Measurements from ENCODE around the gene CCM2. TPM values are rescaled to one million over a fixed set of nuclear protein-coding genes. Genes with fewer than 3 reads are reported as not detected.

CCM2 gene
- total RNA-seq, 1 donor from 2014 or later, result 30.3 TPM

DNA sequence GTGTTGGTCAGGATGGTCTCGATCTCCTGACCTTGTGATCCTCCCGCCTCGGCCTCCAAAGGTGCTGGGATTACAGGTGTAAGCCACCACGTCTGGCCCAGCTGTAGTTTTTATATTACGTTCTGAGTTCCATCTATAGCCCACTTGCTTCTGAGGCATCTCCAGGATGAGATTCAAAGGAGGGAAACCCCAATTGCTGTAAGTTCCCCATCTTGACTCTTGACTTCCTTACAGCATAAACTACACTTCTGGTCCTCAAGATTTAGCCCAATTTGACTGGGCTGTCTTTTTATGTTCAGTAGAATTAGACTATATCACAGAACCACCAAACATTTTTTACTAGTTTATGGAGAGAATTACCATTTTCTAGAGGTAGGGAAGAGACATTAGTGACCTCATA is 44.3 kb downstream of the CCM2 start:
- intact Hi-C loops (cut with DNase I), result no loop called here
- DNase-seq (no peak), ATAC-seq (ENCODE audit: poor library complexity) (no peak)

- no peak for ATAC-seq (ENCODE audit: poor library complexity)
- DNase-seq, result no peak
- intact Hi-C loops (cut with DNase I), result no loop called here
Measured at GRCh38 chr7:45048748-45049147, 48.7 kb downstream of the CCM2 start.

DNA sequence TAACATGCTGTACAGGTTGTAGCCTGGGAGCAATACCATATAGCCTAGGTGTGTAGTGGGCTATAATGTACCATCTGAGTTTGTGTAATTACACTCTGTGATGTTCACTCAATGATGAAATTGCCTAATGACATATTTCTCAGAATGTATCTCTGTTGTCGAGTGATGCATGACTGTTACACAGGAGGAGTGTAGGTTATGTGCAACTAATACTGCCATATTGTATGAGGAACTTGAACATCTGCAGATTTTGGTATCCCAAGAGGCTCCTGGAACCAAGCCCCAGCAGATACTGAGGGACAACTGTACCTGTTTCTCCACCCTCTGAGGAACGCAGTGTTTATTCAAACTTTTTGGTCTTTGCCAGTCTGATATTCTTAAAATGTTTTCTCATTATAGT is 50.2 kb downstream of the CCM2 start:
- DNase-seq (no peak), ATAC-seq (ENCODE audit: poor library complexity) (no peak)
- intact Hi-C loops (cut with DNase I), result no loop called here

GRCh38 chr7:45052011-45052410 is 52.0 kb downstream of the CCM2 start:
- intact Hi-C loops (cut with DNase I), result no loop called here
- ATAC-seq (ENCODE audit: poor library complexity) (peak; percentile 53), DNase-seq (no peak)

DNA sequence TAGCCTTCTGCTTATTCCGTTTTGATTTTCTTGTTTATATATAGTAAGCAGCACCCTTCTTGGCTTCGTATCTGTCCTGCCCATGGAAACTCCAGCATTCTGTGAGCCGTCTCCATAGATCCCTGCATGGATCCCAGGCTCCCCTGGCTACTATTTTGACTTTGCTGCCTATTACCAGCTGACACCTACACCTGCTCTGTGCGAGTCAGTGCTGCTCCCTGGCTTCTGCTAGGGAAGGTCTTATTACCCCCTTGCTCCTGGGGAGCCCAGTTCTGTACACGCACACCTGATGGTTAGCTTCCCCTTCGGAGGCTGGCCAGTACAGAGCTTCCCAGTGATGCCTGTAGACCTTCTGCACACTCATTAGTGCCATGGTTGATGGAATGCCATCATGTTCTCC is 53.4 kb downstream of the CCM2 start:
- ATAC-seq (ENCODE audit: poor library complexity) (no peak), DNase-seq (no peak)
- intact Hi-C loops (cut with DNase I), result no loop called here

- intact Hi-C loops (cut with DNase I), result no loop called here
- DNase-seq (no peak), ATAC-seq (ENCODE audit: poor library complexity) (no peak)
Measured at GRCh38 chr7:45053941-45054340, 53.9 kb downstream of the CCM2 start.

GRCh38 chr7:45054442-45054841 is 54.4 kb downstream of the CCM2 start:
- ATAC-seq (ENCODE audit: poor library complexity) (no peak), DNase-seq (no peak)
- intact Hi-C loops (cut with DNase I), result no loop called here

DNA sequence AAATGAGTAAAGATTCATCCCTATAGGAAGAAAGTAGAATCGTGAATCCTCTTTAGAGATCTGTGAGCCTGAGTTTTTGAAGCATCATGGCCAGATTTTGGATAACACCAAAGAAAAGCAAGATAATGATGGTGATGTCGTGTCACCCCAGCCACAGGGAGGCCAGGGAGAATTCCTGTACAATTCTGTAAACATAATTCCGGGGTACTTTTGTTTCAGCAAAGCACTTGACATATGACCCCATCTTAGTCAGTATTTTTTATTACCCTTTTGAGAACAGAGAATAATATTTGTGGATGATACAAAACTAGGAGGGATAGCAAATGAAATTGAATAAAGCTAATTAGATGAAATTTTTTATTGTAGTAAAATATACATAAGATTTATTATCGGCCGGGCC is 55.0 kb downstream of the CCM2 start:
- DNase-seq, result no peak
- no peak for ATAC-seq (ENCODE audit: poor library complexity)
- intact Hi-C loops (cut with DNase I), result no loop called here

DNA sequence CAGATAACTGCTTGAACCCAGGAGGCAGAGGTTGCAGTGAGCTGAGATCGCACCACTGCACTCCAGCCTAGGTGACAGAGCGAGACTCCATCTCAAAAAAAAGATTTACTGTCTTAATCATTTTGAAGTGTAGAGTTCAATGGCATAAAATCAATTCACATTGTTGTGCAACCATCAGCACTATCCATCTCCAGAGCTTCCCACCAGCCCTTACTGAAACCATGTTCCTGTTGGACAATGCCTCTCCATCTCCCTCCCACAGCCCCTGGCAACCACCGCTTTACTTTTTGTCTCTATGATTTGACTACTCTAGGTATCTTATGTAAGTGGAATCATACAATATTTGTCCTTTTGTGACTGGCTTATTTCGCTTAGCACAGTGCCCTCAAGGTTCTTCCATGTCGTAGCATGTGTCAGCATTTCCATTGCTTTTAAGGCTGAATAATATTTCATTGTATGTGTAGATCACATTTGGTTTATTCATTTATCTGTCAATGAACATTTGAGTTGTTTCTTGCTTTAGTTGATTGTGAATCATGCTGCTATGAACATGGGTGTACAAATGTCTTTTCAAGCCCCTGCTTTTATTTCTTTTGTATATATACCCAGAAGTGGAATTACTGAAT is 55.7 kb downstream of the CCM2 start:
- intact Hi-C loops (cut with DNase I), result no loop called here
- DNase-seq (no peak), ATAC-seq (ENCODE audit: poor library complexity) (no peak)

DNA sequence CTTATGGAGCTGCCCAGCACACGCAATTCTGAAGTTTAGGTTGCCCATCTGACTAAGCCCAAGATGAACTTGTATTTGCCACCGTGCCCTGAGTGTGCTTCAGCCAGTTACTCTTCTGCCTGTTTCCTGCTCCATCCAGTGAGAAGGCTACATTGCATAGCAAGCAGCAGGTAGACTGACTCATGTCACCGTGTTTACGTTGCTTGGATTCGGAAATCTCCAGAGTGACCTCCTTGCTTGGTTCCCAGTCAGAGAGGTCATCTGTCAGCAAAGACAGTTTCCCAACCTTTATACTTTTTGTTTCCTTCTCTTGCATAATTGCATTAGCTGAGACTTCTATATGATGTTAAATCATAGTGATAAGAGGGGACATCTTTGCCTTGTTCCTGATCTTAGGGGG is 57.9 kb downstream of the CCM2 start:
- intact Hi-C loops (cut with DNase I), result no loop called here
- DNase-seq (no peak), ATAC-seq (ENCODE audit: poor library complexity) (no peak)

DNA sequence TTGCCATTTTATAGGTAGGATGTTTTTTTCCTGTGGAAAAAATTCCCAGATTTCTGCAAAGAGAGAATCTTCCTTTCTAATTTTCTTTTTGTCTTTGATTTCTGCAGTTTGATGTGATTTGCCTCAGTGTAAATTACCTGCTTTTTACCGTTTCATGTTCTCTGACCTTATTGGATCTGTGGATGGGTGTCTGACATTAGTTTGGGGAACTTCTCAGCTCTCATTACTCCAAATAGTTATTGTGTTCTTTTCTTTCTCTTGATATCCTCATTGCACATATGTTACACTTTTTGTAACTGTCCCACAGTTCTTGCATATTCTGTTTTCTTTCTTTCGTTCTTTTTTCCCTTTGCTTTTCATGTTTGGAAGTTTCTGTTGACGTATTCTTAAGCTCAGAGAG is 60.3 kb downstream of the CCM2 start:
- intact Hi-C loops (cut with DNase I), result no loop called here
- DNase-seq, result no peak
- no peak for ATAC-seq (ENCODE audit: poor library complexity)

DNA sequence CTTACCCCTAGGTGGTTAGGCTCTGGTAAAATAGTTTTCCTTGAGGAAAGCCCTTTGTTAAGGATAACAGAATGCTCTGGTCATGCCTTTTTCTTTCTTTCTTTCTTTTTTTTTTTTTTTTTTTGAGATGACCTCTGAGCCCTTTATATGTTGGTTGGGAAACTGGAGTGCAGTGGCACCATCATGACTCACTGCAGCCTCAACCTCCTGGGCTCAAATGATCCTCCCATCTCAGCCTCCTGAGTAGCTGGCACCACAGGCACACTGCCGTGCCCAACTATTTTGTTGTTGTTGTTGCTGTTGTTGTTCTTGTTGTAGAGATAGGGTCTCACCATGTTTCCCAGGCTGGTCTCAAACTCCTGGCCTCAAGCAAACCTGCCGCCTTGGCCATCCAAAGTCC is 61.4 kb downstream of the CCM2 start:
- DNase-seq, result no peak
- ATAC-seq (ENCODE audit: poor library complexity), result no peak
- intact Hi-C loops (cut with DNase I), result no loop called here

DNA sequence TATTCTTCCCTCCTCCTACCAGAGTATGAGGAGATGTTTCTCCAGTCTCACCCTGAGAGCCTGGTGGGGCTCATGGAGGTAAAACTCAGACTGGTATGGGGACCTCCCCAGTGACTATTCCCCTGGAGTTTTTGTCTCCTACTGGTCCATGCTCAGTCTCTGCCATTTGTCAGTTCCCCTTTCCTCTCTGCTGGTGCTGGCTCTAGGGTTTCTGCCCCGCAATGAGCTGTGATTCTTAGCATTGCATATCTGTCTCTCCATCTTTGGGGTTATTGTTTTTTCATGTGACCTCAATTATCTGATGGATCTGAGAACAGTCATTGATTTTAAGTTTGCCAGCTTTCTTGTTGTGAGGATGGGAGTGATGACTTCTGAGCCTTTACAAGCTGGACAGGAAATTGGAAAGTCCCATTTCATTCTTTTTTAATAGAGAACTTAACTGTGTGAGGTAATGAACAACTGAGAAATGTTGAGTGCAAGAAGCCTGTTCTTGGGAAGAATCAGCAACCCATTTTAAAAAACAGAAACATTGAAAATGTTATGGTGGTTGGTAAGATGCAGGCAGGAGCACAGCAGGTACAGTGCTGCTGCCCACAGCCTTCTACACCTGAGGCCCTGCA is 61.9 kb downstream of the CCM2 start:
- DNase-seq (no peak), ATAC-seq (ENCODE audit: poor library complexity) (no peak)
- intact Hi-C loops (cut with DNase I), result no loop called here

- DNase-seq, result no peak
- intact Hi-C loops (cut with DNase I), result no loop called here
- ATAC-seq (ENCODE audit: poor library complexity), result no peak
Measured at GRCh38 chr7:45064047-45064725, 64.2 kb downstream of the CCM2 start.

DNA sequence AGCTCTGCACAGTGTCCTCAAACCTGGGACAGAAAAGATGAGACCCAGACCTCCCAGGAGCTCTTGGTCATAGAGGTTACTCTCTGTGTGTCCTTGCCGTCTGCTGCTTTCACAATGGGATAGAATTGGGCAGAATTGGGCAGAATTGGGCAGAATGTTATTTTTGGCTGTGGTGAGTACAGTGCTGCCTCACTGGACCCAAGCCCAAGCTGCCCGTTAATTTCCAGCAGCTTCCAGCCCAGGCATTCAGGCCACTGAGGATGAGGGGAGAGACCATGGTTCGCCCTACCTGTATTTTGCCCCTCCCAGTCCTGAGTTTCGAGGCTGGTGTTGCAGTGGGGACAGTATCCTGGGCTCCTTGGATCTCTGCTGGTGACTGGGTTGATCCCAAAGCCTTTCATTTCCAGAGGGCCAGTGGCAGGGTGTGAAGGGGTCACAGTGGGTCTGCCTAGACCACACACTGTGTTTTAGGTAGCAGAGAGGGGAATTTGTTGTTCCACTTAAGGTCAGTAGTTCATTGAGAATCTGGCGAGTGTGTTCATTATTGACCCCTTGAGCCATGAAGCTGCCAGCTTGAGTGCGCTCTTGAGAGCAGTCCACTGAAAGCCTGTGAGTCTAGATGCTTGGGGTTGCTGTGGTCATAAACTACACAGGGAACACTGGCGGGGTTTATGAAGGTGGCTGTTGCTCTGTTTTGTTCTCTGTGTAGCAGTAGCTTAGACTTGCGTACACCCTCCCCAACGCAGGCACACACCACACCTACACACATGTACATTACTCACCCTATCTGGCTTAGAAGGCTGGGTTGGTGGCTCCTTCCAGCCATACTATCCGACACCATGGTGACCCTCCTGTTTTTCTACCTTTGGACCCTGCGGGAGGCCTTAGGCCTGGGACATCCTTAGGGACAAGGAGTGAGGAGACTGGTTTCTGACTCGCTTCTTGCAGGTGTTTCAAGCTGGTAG is 65.3 kb downstream of the CCM2 start:
- intact Hi-C loops (cut with DNase I), result no loop called here
- no peak for DNase-seq
- ATAC-seq (ENCODE audit: poor library complexity), result peak; percentile 44

DNA sequence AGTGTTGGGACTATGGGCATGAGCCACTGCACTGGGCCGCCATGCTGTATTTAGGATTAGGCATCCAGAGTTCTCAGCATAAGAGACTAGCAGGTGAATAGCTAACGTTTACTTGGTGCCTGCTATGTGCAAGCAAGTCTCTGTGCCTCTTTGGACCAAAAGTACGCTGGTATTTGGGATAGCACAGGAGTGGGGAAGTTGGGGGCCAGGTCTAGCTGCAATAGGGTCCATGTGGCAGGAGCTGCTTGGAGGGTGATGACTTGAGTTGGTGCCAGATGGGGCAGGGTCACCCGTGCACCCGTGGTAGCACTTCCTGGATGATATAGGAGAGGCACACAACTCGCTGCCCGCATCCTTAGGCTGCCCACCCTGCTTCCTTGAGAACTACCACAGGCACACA is 66.4 kb downstream of the CCM2 start:
- no peak for DNase-seq
- intact Hi-C loops (cut with DNase I), result no loop called here
- no peak for ATAC-seq (ENCODE audit: poor library complexity)

DNA sequence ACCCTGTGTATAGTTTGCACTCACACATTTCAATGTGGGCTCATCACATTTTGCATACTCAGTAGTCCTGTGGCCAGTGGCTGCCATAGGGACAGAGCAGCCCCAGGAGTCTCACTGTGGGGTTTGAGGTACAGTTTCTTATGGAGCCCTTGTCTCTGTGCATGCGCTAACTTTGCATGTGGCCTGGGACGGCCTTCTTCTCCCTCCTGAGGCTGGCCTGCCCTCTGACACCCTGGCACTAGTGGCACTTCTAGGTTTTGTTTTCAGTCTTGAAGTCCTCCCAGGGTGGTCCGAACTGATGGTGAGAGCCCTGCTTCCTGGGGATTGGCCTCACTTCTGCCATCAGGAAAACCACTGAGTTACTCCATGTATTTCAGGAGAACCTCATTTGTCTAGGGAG is 67.6 kb downstream of the CCM2 start:
- intact Hi-C loops (cut with DNase I), result no loop called here
- DNase-seq, result no peak
- ATAC-seq (ENCODE audit: poor library complexity), result no peak

DNA sequence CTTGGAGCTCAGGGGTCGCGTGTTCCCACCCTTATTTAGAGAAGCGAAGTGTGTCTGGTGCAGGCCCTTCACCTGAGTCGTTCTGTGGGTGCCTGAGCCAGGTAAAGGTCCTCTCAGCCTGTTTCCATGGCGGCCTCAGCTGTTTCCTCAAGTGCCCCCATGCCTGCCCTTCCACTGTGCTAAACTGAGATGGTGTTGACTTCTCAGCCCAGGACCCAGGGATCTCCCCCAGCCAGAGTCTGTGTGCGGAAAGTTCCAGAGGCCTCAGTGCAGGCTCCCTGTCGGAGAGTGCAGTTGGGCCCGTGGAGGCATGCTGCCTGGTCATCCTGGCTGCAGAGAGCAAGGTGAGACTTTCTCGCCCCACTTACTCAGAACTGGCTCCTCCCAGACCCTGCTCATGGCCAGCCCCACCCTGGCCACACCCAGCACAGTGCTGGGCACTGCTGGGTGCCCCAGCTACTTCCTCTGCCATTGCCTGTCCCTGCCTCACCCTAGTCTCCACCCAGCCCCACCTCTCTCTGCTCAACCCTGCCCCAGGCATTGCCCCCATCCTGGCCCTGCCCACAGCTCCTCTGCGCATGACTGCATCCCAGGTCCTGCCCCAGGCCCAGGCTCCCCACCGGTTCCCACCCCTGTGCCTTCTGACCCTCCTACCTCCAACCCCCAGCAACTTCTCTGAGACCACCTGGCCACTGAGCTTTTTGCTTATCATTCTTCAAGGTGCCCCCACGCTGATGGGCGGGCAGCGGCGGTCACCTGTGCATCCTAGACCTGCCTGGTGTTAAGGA is 68.4 kb downstream of the CCM2 start:
- DNase-seq, result no peak
- intact Hi-C loops (cut with DNase I), result no loop called here
- ATAC-seq (ENCODE audit: poor library complexity), result no peak
